ENCODE data around the gene GTF2F2. TPM values are rescaled to one million over a fixed set of nuclear protein-coding genes. Genes with fewer than 3 reads are reported as not detected.

Gene GTF2F2
- total RNA-seq, 1 donor, result 19.9 TPM

DNA sequence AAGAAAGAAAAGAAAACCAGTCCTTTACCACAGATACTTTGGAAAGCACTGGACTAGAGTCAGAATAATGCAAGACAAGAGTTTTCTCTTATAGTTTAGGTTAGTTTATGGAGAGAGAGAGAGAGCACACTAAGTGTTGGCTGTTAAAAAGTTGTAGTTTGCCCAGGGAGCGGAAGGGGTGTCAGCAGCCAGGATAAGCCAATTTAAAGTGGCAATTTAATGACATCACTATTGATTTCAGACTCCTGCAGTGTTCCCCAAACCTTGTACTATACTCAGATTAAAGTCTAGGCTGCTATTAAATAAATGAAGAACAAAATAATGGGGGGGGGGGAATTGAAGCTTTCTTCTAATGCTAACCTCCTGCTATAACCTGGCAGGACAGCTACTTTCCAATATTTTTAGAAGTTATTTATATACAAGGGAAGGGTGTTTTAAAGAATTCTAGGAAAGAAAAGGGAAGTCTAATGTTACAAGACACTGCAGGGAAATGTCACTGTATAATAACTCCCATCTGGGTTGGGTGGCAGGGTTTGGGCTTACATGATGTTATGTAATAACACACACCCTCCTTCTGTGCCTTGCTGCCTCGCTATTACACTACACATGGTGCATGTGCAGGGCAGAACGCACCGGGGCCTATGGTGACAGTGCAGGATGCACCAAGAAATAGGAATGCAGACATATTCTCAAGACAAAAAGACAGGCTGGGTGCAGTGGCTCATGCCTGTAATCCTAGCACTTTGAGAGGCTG is 200.7 kb downstream of the GTF2F2 start:
- H3K4me1 ChIP-seq (ENCODE audit: insufficient read depth, low read length), result peaks cover 15% of the 10 kb centered on the region
- no peak overlapping the region for H3K4me2 ChIP-seq (ENCODE audit: insufficient read depth, low read length)
- H3K27ac ChIP-seq (ENCODE audit: low read depth, low read length), result no peak overlapping the region
- no peaks in the 10 kb centered on the region for H3K36me3 ChIP-seq (ENCODE audit: insufficient read depth, low read length)
- no peaks in the 10 kb centered on the region for H3K27me3 ChIP-seq (ENCODE audit: insufficient read depth, low read length)
- TF ChIP-seq, protein P1, sequence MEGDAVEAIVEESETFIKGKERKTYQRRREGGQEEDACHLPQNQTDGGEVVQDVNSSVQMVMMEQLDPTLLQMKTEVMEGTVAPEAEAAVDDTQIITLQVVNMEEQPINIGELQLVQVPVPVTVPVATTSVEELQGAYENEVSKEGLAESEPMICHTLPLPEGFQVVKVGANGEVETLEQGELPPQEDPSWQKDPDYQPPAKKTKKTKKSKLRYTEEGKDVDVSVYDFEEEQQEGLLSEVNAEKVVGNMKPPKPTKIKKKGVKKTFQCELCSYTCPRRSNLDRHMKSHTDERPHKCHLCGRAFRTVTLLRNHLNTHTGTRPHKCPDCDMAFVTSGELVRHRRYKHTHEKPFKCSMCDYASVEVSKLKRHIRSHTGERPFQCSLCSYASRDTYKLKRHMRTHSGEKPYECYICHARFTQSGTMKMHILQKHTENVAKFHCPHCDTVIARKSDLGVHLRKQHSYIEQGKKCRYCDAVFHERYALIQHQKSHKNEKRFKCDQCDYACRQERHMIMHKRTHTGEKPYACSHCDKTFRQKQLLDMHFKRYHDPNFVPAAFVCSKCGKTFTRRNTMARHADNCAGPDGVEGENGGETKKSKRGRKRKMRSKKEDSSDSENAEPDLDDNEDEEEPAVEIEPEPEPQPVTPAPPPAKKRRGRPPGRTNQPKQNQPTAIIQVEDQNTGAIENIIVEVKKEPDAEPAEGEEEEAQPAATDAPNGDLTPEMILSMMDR (IDR thresholded peaks at IDR 0.05; ENCODE audit: extremely low read depth, low read depth, low read length), result no peak
- no peaks in the 10 kb centered on the region for H3K9me3 ChIP-seq (ENCODE audit: low read depth, low read length)
- H3K79me2 ChIP-seq (ENCODE audit: insufficient read depth, low read length), result no peaks in the 10 kb centered on the region
- no peak overlapping the region for H3K4me3 ChIP-seq (ENCODE audit: insufficient read depth, low read length)
- DNase-seq (ENCODE audit: insufficient read length, low spot score, missing footprints), result no peak
- H4K20me1 ChIP-seq (ENCODE audit: insufficient read depth, low read length), result no peaks in the 10 kb centered on the region
- no peak overlapping the region for H2AFZ ChIP-seq (ENCODE audit: low read length)

DNA sequence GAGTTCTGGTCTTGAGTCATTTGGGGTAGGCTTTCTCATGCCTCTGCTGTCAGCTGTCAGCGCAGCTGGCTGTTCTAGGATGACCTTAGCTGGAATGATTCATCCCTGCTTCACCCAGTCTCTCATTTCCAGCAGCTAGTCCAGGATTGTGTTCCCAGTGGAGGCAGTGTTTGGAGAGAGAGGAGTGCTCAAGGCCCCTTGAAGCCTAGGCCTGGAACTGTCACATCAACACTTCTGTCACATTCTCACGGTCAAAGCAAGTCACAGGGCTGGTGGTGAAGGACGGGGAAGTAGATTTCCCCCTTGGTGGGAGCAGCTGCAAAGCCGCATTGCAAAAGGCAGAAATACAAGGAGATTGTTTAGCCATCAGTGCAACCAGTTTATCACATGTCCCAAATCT is 205.5 kb downstream of the GTF2F2 start:
- H3K4me2 ChIP-seq (ENCODE audit: insufficient read depth, low read length), result peak overlapping the region; percentile 18
- no peaks in the 10 kb centered on the region for H3K27me3 ChIP-seq (ENCODE audit: insufficient read depth, low read length)
- no peak overlapping the region for H3K4me3 ChIP-seq (ENCODE audit: insufficient read depth, low read length)
- TF ChIP-seq, protein P1 (IDR thresholded peaks at IDR 0.05; ENCODE audit: extremely low read depth, low read depth, low read length), result no peak
- no peaks in the 10 kb centered on the region for H3K36me3 ChIP-seq (ENCODE audit: insufficient read depth, low read length)
- H3K4me1 ChIP-seq (ENCODE audit: insufficient read depth, low read length), result peaks cover 26% of the 10 kb centered on the region
- peak overlapping the region; percentile 80 for H3K27ac ChIP-seq (ENCODE audit: low read depth, low read length)
- H3K9me3 ChIP-seq (ENCODE audit: low read depth, low read length), result no peaks in the 10 kb centered on the region
- no peaks in the 10 kb centered on the region for H3K79me2 ChIP-seq (ENCODE audit: insufficient read depth, low read length)
- peak; percentile 86 for DNase-seq (ENCODE audit: insufficient read length, low spot score, missing footprints)
- H2AFZ ChIP-seq (ENCODE audit: low read length), result no peak overlapping the region
- no peaks in the 10 kb centered on the region for H4K20me1 ChIP-seq (ENCODE audit: insufficient read depth, low read length)

DNA sequence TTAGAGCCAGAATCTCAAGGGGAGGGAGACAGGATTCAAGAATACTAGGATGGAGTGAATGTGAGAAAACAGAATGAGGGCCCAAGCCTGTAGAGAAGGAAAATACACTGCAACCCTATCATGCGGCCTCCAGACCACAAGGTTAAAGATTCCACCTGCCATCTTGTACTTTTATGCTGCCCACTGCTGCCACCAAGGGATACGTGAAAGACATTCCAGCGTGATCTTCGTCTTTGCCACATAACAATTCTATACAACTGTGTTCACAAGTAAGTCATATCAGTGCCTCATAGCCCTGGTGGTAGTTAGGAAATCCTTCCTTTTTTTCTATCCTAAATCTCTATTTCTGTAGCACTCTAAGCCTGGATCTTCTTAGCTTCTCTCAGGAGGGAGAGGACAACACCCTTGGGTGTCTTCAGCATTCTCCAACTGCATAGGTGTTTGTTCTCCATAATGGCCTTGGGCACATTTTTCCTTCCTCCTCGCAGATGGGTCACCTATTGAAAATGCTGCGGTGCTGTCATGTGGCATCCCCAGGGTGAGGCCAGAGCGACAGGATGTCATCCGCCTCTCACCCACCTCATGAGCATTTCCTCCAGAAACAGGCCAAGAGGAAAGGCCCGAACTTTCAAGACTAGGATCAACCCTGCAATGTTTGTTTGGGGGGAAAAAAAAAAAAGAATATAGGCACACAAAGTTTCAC is 207.1 kb downstream of the GTF2F2 start:
- Histone ChIP-seq H3K4me1 (ENCODE audit: insufficient read depth, low read length) (peaks cover 40% of the 10 kb centered on the region), H3K4me2 (ENCODE audit: insufficient read depth, low read length) (no peak overlapping the region), H3K79me2 (ENCODE audit: insufficient read depth, low read length) (no peaks in the 10 kb centered on the region), H3K4me3 (ENCODE audit: insufficient read depth, low read length) (no peak overlapping the region), H2AFZ (ENCODE audit: low read length) (no peak overlapping the region), H3K27ac (ENCODE audit: low read depth, low read length) (peak overlapping the region; percentile 13), H3K27me3 (ENCODE audit: insufficient read depth, low read length) (no peaks in the 10 kb centered on the region), H4K20me1 (ENCODE audit: insufficient read depth, low read length) (peaks cover under 1% of the 10 kb centered on the region), H3K36me3 (ENCODE audit: insufficient read depth, low read length) (no peaks in the 10 kb centered on the region), H3K9me3 (ENCODE audit: low read depth, low read length) (no peaks in the 10 kb centered on the region)
- DNase-seq (ENCODE audit: insufficient read length, low spot score, missing footprints), result peak; percentile 8
- TF ChIP-seq, protein P1 (IDR thresholded peaks at IDR 0.05; ENCODE audit: extremely low read depth, low read depth, low read length), result no peak

DNA sequence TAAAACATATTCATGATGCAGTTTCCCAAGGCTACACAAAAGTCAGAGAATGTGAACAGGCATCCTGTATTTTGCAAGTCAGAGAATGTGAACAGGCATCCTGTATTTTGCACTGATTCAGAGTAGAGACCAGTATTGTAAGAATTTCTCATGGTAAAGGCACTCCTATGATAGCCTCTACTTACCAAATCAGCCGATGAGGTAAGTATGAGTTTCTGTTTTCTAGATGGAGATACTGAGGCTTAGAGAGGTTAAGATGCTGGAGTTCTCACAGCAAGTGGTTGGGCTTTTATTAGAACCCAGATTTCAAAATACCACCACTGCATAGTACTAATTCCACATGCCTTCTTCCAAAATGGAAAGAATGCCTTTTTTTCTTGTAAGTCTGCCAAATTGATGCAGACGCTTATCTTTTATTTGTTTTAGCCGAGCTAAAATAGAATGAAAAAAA is 208.4 kb downstream of the GTF2F2 start:
- Histone ChIP-seq H2AFZ (ENCODE audit: low read length) (no peak overlapping the region), H3K4me3 (ENCODE audit: insufficient read depth, low read length) (no peak overlapping the region), H3K79me2 (ENCODE audit: insufficient read depth, low read length) (no peaks in the 10 kb centered on the region), H3K36me3 (ENCODE audit: insufficient read depth, low read length) (no peaks in the 10 kb centered on the region), H3K4me1 (ENCODE audit: insufficient read depth, low read length) (peaks cover 52% of the 10 kb centered on the region), H3K9me3 (ENCODE audit: low read depth, low read length) (no peaks in the 10 kb centered on the region), H3K27me3 (ENCODE audit: insufficient read depth, low read length) (no peaks in the 10 kb centered on the region), H3K27ac (ENCODE audit: low read depth, low read length) (peak overlapping the region; percentile 66), H3K4me2 (ENCODE audit: insufficient read depth, low read length) (peak overlapping the region; percentile 10), H4K20me1 (ENCODE audit: insufficient read depth, low read length) (peaks cover 13% of the 10 kb centered on the region)
- peak; percentile 51 for DNase-seq (ENCODE audit: insufficient read length, low spot score, missing footprints)
- TF ChIP-seq, protein P1 (IDR thresholded peaks at IDR 0.05; ENCODE audit: extremely low read depth, low read depth, low read length), result no peak
